Fibroblast of lung (primary cell): Measurements from ENCODE around the gene EWSR1. TPM values are rescaled to one million over a fixed set of nuclear protein-coding genes. Genes with fewer than 3 reads are reported as not detected.

Experiments used
- DNase-seq, 2 donors: peaks; one replicate each; pipeline versions ENCODE4 v3.0.0 to v3.0.0-alpha.2; 2010; ENCODE audit warnings: low read depth in 2 of 2
- H2AFZ ChIP-seq: 2 replicates; pipeline ENCODE4 v1.5.1; 2012; ENCODE audit warnings: low read length, control low read depth, inconsistent platforms
- H3K27ac ChIP-seq: 2 replicates; pipeline ENCODE4 v1.5.1; 2011; ENCODE audit warnings: low read length, control low read depth; ENCODE audit not compliant: insufficient read depth
- H3K27me3 ChIP-seq: 2 replicates; pipeline ENCODE4 v1.5.1; 2011; ENCODE audit warnings: mild to moderate bottlenecking, low read length; ENCODE audit not compliant: control insufficient read depth, insufficient read depth
- H3K36me3 ChIP-seq: 2 replicates; pipeline ENCODE4 v1.5.1; 2011; ENCODE audit warnings: low read length; ENCODE audit not compliant: control insufficient read depth, insufficient read depth
- H3K4me1 ChIP-seq: 2 replicates; pipeline ENCODE4 v1.5.1; 2011; ENCODE audit warnings: low read length; ENCODE audit not compliant: control insufficient read depth, insufficient read depth; ENCODE audit errors: extremely low read depth
- H3K4me2 ChIP-seq: 2 replicates; pipeline ENCODE4 v1.5.1; 2011; ENCODE audit warnings: low read length, control low read depth; ENCODE audit not compliant: insufficient read depth; ENCODE audit errors: extremely low read depth
- H3K4me3 ChIP-seq, 4 experiments: fragments of 200-600 bp in 1 of 4; sonication (generic) in 1 of 4; replicated peaks in 1 of 4; 2 replicates each; pipeline ENCODE4 v1.5.1; 2011 to 2016; ENCODE audit warnings: low read length in 4 of 4, low read depth in 3 of 4, mild to moderate bottlenecking in 3 of 4, control low read depth in 2 of 4, inconsistent platforms in 1 of 4, mixed read lengths in 1 of 4; ENCODE audit not compliant: insufficient read depth in 1 of 4; ENCODE audit errors: control extremely low read depth in 1 of 4
- H3K79me2 ChIP-seq: 2 replicates; pipeline ENCODE4 v1.5.1; 2012; ENCODE audit warnings: mild to moderate bottlenecking, low read length, inconsistent platforms; ENCODE audit not compliant: control insufficient read depth, insufficient read depth
- H3K9ac ChIP-seq: 2 replicates; pipeline ENCODE4 v1.5.1; 2011; ENCODE audit warnings: mild to moderate bottlenecking, low read length, control low read depth; ENCODE audit not compliant: insufficient read depth
- H3K9me3 ChIP-seq: 2 replicates; pipeline ENCODE4 v1.5.1; 2012; ENCODE audit warnings: low read depth, low read length; ENCODE audit not compliant: control insufficient read depth, insufficient read depth
- H4K20me1 ChIP-seq: 2 replicates; pipeline ENCODE4 v1.5.1; 2011; ENCODE audit warnings: low read length; ENCODE audit not compliant: control insufficient read depth, insufficient read depth; ENCODE audit errors: extremely low read depth
- EZH2 ChIP-seq: IDR thresholded peaks from 2 replicates; pipeline ENCODE4 v1.5.1; 2012; ENCODE audit warnings: low read length, control low read depth, mild to moderate bottlenecking; ENCODE audit errors: missing control alignments
- polyA plus RNA-seq, 2 donors: library from polyadenylated mRNA; depleted of rRNA in 1 of 2; stranded (reverse) in 1 of 2; unstranded in 1 of 2; fragments of >200 nt; gene quantifications; 2 replicates each; pipeline ENCODE4 v1.2.1, GENCODE V29; 2011 to 2012; ENCODE audit warnings: missing spikeins in 1 of 2
- total RNA-seq: library from RNA; depleted of rRNA; stranded (reverse); fragments of >200 nt; gene quantifications from 2 replicates; pipeline ENCODE4 v1.2.1, GENCODE V29; 2014
- TF ChIP-seq, protein P1 (sequence below), 2 donors: IDR thresholded peaks in 1 of 2; conservative IDR thresholded peaks in 1 of 2; 1 replicate in 1 of 2; 2 replicates in 1 of 2; pipeline ENCODE4 v1.5.1; 2011 to 2012; ENCODE audit warnings: low read length in 2 of 2, control low read depth in 1 of 2, inconsistent platforms in 1 of 2, low read depth in 1 of 2, mild to moderate bottlenecking in 1 of 2

Gene EWSR1
- total and polyA plus RNA-seq, 2 donors (not counting 1 experiment from before 2014, with no cell fraction given): 150 to 172 TPM

DNA sequence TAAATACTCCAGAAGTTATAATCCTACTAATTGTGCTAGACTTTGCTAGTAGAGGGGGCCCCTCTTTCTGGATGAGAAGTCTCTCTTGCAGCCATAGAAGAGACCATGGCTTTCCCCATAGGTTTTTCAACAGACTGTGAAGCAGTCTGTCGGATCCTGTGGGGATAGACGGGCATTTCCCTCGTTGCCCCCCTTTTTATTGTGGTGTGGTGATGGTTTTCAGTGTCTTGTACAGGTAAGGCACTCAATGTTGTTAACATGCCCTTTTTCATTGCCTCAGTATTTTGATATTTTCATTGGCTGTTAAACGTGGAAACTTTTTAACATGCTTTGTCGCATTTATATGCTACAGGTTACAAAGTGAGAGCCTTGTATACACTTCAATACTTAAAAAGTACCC is 22.0 kb downstream of the EWSR1 start:
- Histone ChIP-seq H3K79me2 (peaks cover 26% of the 10 kb centered on the region), H3K27ac (no peak overlapping the region), H3K4me3 (no peak overlapping the region), H3K9me3 (no peaks in the 10 kb centered on the region), H4K20me1 (no peaks in the 10 kb centered on the region), H2AFZ (no peak overlapping the region), H3K36me3 (peaks cover 21% of the 10 kb centered on the region), H3K4me2 (no peak overlapping the region), H3K9ac (no peak overlapping the region), H3K4me1 (no peaks in the 10 kb centered on the region), H3K27me3 (no peaks in the 10 kb centered on the region)
- DNase-seq: no peak
- TF ChIP-seq, protein P1, sequence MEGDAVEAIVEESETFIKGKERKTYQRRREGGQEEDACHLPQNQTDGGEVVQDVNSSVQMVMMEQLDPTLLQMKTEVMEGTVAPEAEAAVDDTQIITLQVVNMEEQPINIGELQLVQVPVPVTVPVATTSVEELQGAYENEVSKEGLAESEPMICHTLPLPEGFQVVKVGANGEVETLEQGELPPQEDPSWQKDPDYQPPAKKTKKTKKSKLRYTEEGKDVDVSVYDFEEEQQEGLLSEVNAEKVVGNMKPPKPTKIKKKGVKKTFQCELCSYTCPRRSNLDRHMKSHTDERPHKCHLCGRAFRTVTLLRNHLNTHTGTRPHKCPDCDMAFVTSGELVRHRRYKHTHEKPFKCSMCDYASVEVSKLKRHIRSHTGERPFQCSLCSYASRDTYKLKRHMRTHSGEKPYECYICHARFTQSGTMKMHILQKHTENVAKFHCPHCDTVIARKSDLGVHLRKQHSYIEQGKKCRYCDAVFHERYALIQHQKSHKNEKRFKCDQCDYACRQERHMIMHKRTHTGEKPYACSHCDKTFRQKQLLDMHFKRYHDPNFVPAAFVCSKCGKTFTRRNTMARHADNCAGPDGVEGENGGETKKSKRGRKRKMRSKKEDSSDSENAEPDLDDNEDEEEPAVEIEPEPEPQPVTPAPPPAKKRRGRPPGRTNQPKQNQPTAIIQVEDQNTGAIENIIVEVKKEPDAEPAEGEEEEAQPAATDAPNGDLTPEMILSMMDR (conservative IDR thresholded peaks at IDR 0.05 in 1 of 2, IDR thresholded peaks at IDR 0.05 in 1 of 2; ENCODE audit: low read depth in 1 of 2, low read length in 2 of 2): no peak
- no peak for TF ChIP-seq EZH2

DNA sequence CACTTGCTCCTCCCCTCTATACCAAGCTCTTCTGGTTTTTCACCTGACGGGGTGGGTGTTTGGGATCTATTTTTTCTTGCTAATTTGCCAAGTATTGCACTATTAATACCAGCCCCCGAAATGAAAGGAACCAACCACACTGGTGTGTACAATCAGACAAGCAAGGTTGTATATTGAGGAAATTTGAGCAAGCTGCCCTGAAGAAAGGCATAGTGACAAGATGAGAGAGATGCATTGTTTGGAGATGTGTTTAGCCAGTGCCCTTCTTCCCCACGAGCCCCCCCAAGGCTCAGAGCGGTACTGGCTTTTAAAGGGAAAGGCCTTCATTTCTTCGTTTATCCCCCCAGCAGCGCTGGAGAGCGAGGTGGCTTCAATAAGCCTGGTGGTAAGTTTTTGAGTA is 23.1 kb downstream of the EWSR1 start:
- Histone ChIP-seq H3K9ac (no peak overlapping the region), H3K27ac (no peak overlapping the region), H3K79me2 (peaks cover 24% of the 10 kb centered on the region)

DNA sequence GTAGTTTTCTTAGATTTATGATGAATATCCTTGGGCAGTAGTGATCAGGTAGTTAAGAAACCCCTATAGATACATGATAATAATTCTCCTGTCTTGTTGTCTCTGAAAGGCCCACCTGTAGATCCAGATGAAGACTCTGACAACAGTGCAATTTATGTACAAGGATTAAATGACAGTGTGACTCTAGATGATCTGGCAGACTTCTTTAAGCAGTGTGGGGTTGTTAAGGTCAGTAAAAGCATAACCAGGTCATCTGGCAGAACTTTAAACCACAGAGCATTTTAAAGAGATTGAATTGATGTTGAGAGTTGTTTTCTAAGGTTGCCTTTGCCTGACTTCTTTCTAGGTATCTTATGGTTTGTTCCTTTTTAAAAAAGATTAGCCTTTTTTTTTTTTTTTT is 24.3 kb downstream of the EWSR1 start:
- no peak for DNase-seq
- no peaks in the 10 kb centered on the region for H3K9me3 ChIP-seq
- H3K4me3 ChIP-seq: no peak overlapping the region
- H3K79me2 ChIP-seq: peaks cover 22% of the 10 kb centered on the region
- no peaks in the 10 kb centered on the region for H3K4me1 ChIP-seq
- no peaks in the 10 kb centered on the region for H4K20me1 ChIP-seq
- no peak overlapping the region for H3K4me2 ChIP-seq
- no peak overlapping the region for H2AFZ ChIP-seq
- no peak overlapping the region for H3K9ac ChIP-seq
- H3K36me3 ChIP-seq: peaks cover 25% of the 10 kb centered on the region
- H3K27ac ChIP-seq: no peak overlapping the region
- no peaks in the 10 kb centered on the region for H3K27me3 ChIP-seq
- TF ChIP-seq EZH2: no peak
- TF ChIP-seq, protein P1 (conservative IDR thresholded peaks at IDR 0.05 in 1 of 2, IDR thresholded peaks at IDR 0.05 in 1 of 2; ENCODE audit: low read depth in 1 of 2, low read length in 2 of 2): no peak

More for the DNA sequence above, 23.1 kb downstream of the EWSR1 start:
- peaks cover 21% of the 10 kb centered on the region for H3K36me3 ChIP-seq
- H3K9me3 ChIP-seq: no peaks in the 10 kb centered on the region
- DNase-seq: no peak
- TF ChIP-seq, protein P1 (conservative IDR thresholded peaks at IDR 0.05 in 1 of 2, IDR thresholded peaks at IDR 0.05 in 1 of 2; ENCODE audit: low read depth in 1 of 2, low read length in 2 of 2): no peak
- no peak for TF ChIP-seq EZH2
- H2AFZ ChIP-seq: no peak overlapping the region
- no peaks in the 10 kb centered on the region for H3K4me1 ChIP-seq
- no peaks in the 10 kb centered on the region for H4K20me1 ChIP-seq
- H3K4me3 ChIP-seq: no peak overlapping the region
- no peaks in the 10 kb centered on the region for H3K27me3 ChIP-seq
- no peak overlapping the region for H3K4me2 ChIP-seq
